Stimulated activated CD4-positive, alpha-beta T cell treated with anti-CD3 and anti-CD28 coated beads, Interleukin-12 subunit alpha, Interleukin-12 subunit beta, amount 100 ng/mL, for 24 hours (primary cell): Measurements from ENCODE around the gene ST6GAL1.

Source experiments
- DNase-seq, 2 experiments: peaks; one replicate each; pipeline ENCODE4 v3.0.0-alpha.2; 2020; ENCODE audit warnings: low read depth in 2 of 2

ST6GAL1 gene

DNA sequence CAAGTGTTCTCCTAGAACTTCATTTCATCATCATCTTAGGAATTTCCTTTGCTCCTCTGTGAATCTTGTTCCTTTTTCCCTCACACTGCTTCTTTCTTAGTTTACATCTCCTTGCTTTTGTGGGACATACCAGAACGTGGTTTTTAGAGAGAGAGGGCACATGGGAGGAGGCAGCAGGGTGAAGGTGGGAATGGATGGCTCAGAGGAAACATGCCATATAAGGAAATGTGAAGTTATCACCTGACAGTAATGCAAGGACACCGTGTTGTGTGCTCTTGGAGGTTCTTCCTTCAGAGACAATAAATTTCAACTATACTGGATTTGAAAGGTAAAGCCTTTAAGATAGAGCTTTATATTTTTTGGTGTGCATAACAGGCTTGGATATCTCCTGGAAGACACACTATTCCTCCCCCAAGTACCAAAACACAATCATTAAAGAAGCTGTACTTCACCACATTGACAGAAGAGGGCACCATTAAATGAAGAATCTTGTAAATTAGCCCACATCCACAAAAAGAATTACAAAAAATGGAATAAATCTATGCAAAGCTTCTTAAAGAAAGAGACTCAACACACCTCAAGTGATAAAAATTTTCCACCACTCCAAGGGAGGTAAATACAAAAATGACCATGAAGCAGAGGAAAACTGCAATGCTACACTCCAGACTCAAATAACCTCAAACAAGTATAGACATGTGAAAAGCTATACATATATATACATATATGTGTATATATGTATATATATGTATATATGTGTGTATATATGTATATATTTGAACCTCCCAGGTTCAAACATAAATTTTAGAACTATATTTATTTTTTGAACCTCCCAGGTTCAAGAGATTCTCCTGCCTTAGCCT is 182.8 kb downstream of the ST6GAL1 start:
- no peak for DNase-seq

DNA sequence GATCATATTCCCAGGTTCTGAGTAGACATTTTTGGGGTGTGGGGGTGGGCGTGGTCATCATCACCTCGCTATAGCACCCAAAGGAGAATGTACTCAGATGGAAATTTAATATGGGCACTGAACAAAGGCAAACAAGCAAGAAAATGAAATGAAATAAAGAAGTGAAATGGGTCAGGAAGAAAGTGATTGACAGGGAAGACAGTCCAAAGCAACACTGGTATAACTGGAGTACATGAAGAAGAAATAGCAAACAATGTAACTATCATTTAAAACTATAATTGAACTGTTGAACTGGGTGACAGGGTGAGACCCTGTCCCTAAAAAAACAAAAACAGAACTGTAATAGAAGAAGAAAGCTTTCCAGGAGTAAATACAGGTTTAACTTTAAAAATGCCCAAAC is 184.2 kb downstream of the ST6GAL1 start:
- no peak for DNase-seq

DNA sequence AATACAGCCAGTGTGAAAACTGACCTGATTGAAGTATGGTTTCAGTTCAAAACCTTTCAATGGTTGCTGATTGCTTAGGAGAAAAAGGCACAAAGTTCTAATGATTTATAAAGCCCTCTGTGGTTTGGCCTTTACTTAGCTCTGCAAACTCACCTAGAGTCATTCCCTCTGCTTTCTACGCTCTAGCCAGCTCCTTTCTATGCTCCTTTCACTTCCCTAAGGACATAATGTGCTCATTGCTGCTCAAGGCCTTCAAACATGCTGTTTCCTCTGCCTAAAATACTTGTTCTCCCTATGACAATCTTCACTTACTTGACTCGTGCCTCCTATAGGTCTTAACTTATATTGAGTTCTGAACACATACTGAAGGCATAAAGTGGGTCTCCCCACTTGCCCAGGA is 190.0 kb downstream of the ST6GAL1 start:
- DNase-seq, result no peak

DNA sequence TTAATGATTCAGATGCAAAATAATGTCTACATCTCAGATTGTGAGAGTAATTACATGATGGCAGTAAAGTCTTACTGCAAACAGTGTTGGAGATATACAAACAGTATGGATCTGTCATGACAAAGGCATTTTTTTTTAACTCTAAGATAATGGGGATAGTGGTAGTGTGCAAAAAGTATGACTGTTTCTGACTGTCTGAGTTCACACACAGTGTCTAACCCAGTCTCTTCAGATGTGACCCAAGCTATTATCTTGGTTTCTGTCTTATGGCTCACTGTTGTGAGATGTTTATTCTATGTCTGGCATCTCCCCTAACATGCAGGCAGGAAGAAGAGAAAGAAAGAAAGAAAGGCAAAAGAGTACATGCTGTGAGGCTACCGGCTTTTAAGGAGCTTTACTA is 191.9 kb downstream of the ST6GAL1 start:
- DNase-seq, result no peak

DNA sequence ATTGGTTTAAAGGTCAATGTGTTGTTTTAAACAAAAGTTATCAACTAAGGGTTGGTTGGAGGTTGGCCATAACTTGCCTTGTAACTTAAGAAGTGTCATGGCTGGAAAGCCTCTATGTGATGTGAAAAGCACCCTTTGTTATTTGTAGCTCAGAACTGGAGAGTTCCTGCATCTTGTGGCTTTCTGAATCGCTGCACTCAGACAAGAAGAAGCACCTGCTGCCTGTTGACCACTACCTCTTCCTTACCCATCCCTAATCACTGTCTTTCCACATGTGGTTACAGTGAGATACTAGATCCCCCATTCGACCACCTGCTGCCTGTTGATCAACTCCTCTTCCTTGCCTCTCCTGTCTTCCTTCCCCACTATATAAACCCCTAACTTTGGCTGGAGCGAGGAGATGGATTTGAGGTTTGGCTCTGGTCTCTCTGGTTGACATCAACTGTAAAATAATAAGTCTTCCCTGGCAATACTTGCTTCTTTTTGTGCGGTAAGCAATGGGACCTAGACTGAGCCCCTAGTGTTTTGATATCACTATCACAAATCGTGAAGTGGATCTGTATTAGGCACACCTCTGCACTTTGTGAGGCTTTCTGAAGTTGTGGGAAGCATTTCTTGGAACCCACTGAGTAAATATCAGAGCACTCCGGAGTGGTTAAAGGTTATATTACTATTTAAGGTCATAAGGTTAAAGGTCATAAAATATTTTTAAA is 195.1 kb downstream of the ST6GAL1 start:
- DNase-seq, result no peak
